Muscle layer of colon (tissue), 2 donors: ENCODE data around the gene EXOSC5.
"Not testable (repeated sequence)": the region's sequence is repeated elsewhere in the genome, so short reads cannot be mapped to it uniquely, and the experiment has no call there.

Source experiments
- H3K27ac ChIP-seq: one replicate; pipeline ENCODE4 v1.7.0; 2013; ENCODE audit warnings: low read depth, mild to moderate bottlenecking, low read length, moderate library complexity
- H3K27me3 ChIP-seq, 2 donors: one replicate each; pipeline ENCODE4 v1.7.0; 2013; ENCODE audit warnings: low read length in 2 of 2, mild to moderate bottlenecking in 2 of 2; ENCODE audit not compliant: insufficient read depth in 2 of 2, control insufficient read depth in 1 of 2
- H3K36me3 ChIP-seq: one replicate; pipeline ENCODE4 v1.7.0; 2013; ENCODE audit warnings: mild to moderate bottlenecking, low read length; ENCODE audit not compliant: insufficient read depth
- H3K4me1 ChIP-seq: one replicate; pipeline ENCODE4 v1.7.0; 2013; ENCODE audit warnings: mild to moderate bottlenecking, low read length; ENCODE audit not compliant: insufficient read depth
- H3K4me3 ChIP-seq, 2 donors: one replicate each; pipeline ENCODE4 v1.7.0; 2013; ENCODE audit warnings: low read length in 2 of 2, low read depth in 1 of 2, mild to moderate bottlenecking in 1 of 2, moderate library complexity in 1 of 2
- H3K9ac ChIP-seq: one replicate; pipeline ENCODE4 v1.7.0; 2013; ENCODE audit warnings: low read length
- H3K9me3 ChIP-seq: one replicate; pipeline ENCODE4 v1.7.0; 2013; ENCODE audit warnings: mild to moderate bottlenecking, low read length
- donor health status: abdominal sarcoma.
- donor health status: Adenocarcinoma of cecum.

EXOSC5 gene

DNA sequence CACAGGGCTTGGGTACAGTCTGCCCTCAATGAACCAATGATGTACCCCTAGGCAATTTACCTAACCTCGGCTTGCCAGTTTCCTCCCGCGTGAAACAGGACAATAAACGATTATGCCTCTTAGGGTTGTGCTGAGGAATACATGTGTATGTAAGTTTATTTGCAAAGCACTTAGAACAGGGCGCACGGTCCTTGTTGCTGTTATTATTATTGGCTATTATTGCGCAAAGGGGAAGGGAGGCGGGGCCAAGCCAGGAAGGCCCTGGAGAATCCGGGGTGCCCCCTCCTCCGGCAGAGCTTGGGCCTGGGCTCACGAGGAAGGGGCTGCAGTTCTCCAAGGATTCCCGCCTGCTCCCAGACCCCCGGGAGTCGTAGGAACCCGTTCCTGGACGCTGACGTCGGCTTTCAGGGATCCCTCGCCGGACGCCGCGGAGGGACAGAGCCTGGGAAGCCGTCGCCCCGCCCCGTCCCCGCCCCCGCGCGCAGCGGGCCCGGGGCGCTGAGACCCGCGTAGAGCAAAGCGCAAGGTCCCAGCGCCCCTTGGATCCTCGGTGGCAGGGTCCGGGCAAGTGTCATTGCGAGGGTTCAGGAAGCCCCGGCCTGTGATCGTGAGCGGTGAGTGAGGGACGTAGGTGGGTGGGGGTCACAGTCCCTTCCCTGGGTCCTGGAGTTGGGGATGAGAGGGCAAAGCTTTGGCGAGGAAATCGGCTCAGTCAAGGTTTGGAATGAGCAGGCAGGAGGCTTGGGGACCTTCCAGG is 20.7 kb downstream of the EXOSC5 start, which contains the start of gene TMEM91:
Gene TMEM91 (plus strand): TSS at position 293 of the 757 bp plus-strand sequence. CDS start 1,777 bp downstream, outside the sequence.
- no peaks in the 10 kb centered on the region for H3K27me3 ChIP-seq
- H3K9ac ChIP-seq, result peak within 1 kb of the TSS; percentile 45
- H3K36me3 ChIP-seq, result no peaks in the 10 kb centered on the region
- peak within 1 kb of the TSS; percentile 57 for H3K27ac ChIP-seq
- no peaks in the 10 kb centered on the region for H3K9me3 ChIP-seq
- peak within 1 kb of the TSS; percentile 57 to 70 for H3K4me3 ChIP-seq
- peaks cover 28% of the 10 kb centered on the region for H3K4me1 ChIP-seq

DNA sequence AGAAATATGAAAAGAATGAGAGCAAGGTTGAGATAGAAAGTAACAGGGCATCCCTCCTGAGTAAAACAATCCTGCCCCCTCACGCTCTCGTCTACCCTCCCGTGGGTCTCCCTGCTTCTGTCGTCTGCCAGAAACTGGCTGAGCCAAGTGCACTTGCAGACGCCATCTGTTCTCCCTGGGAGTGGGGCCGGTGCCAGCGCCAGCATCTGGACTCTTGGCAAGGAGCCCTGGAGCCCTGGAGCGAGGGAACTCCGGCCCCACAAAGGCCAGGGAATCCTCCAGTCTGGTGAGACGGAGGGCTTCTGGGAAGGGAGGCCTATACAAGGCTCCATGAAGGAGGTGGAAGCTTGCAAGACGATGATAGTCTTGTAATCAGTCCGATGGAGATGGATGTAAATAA is 23.2 kb downstream of the EXOSC5 start:
- Histone ChIP-seq H3K27me3 (no peaks in the 10 kb centered on the region), H3K27ac (peak overlapping the region; percentile 32), H3K9me3 (no peaks in the 10 kb centered on the region), H3K9ac (no peak overlapping the region), H3K4me1 (peaks cover 28% of the 10 kb centered on the region), H3K36me3 (no peaks in the 10 kb centered on the region), H3K4me3 (peak overlapping the region in 1 of 2 donors; percentile 14)

GRCh38 chr19:41372501-41372900 is 24.7 kb downstream of the EXOSC5 start:
- H3K27me3 ChIP-seq, result no peaks in the 10 kb centered on the region
- no peak overlapping the region for H3K4me3 ChIP-seq
- no peaks in the 10 kb centered on the region for H3K36me3 ChIP-seq
- H3K27ac ChIP-seq, result no peak overlapping the region
- no peak overlapping the region for H3K9ac ChIP-seq
- H3K4me1 ChIP-seq, result peaks cover 19% of the 10 kb centered on the region
- no peaks in the 10 kb centered on the region for H3K9me3 ChIP-seq

DNA sequence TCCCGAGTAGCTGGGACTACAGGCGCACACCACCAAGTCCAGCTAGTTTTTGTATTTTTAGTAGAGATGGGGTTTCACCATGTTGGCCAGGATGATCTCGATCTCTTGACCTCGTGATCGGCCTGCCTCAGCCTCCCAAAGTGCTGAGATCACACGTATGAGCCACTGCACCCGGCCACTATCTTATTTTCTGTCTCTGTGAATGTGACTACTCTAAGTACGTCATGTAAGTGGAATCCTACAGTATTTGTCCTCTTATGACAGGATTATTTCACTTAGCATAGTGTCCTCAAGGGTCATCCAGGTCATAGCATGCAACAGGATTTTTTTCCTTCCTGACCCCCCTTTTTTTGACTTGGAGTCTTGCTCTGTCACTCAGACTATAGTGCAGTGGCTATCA is 25.6 kb downstream of the EXOSC5 start:
- no peak overlapping the region for H3K4me3 ChIP-seq
- peaks cover 14% of the 10 kb centered on the region for H3K4me1 ChIP-seq
- H3K9me3 ChIP-seq, result no peaks in the 10 kb centered on the region
- H3K9ac ChIP-seq, result no peak overlapping the region
- no peak overlapping the region for H3K27ac ChIP-seq
- no peaks in the 10 kb centered on the region for H3K36me3 ChIP-seq
- H3K27me3 ChIP-seq, result no peaks in the 10 kb centered on the region

- H3K36me3 ChIP-seq, H3K4me3 ChIP-seq, H3K9me3 ChIP-seq, H3K27ac ChIP-seq, H3K9ac ChIP-seq, H3K27me3 ChIP-seq: not testable (repeated sequence)
- peaks cover 14% of the 10 kb centered on the region for H3K4me1 ChIP-seq
These were observed 26.0 kb downstream of the EXOSC5 start for GRCh38 chr19:41371119-41371518.

- Histone ChIP-seq H3K9ac (no peak overlapping the region), H3K36me3 (no peaks in the 10 kb centered on the region), H3K4me1 (peaks cover 14% of the 10 kb centered on the region), H3K27me3 (no peaks in the 10 kb centered on the region), H3K27ac (no peak overlapping the region), H3K9me3 (no peaks in the 10 kb centered on the region), H3K4me3 (no peak overlapping the region)
These were observed 27.4 kb downstream of the EXOSC5 start for GRCh38 chr19:41369769-41370168.

DNA sequence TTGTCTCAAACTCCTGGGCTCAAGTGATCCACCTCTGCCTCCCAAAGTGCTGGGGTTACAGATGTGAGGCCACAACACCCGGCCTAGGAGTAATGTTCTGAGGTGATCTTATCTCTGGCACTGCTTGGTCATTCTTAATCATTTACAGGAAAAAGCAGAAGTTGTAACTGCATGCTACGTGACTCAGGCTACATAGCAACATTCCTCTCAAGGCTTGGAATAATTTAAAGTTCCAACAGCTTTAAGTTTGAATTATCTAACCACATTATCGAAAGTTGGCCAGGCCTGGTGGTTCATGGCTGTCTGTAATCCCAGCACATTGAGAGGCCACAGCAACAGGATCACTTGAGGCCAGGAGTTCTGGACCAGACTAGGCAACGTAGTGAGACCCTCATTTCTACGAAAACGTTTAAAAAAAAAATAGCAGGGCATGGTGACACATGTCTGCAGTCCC is 29.3 kb downstream of the EXOSC5 start:
- H3K4me1 ChIP-seq, result peaks cover 15% of the 10 kb centered on the region
- H3K36me3 ChIP-seq, result no peaks in the 10 kb centered on the region
- no peak overlapping the region for H3K9ac ChIP-seq
- H3K9me3 ChIP-seq, result no peaks in the 10 kb centered on the region
- no peaks in the 10 kb centered on the region for H3K27me3 ChIP-seq
- H3K27ac ChIP-seq, result no peak overlapping the region
- no peak overlapping the region for H3K4me3 ChIP-seq

- H3K27ac ChIP-seq, result no peak overlapping the region
- peaks cover 15% of the 10 kb centered on the region for H3K4me1 ChIP-seq
- no peaks in the 10 kb centered on the region for H3K9me3 ChIP-seq
These were observed 31.1 kb downstream of the EXOSC5 start for GRCh38 chr19:41366089-41366488.

DNA sequence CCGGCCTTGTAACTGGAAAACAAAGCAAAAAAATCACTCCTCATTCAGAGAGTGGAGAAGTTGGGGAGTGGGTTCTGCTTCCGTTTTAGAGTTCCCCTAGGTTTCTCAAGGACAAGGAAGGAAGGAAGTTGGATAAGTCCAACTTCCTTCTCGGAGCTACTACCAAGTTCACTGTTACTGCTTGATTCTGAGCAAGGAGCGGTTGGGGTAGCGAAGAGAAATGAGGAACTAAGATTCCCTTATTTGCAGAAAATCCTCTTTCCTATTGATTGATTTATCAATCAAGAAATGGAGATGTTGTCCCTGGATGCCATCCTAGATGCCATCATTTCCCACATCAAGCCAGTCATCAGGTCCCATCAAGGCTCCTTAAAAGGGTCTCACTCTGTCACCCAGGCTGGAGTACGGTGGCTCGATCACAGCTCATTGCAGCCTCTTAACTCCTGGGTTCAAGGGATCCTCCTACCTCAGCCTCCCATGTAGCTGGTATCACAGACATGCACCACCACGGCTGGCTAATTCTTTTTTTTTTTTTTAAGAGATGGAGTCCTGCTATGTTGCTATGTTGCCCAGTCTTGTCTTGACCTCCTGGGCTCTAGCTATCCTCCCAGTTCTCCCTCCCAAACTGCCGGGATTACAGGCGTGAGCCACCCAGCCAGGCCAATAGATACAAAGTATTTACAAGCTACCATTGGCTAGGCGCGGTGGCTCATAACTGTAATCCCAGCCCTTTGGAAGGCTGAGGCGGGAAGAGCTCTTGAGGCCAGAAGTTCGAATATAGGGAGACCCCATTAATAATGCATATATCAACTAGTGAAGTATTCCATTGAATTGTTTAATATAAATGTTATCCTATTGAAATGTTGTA is 32.4 kb downstream of the EXOSC5 start:
- no peaks in the 10 kb centered on the region for H3K36me3 ChIP-seq
- H3K27me3 ChIP-seq, result no peaks in the 10 kb centered on the region
- H3K9me3 ChIP-seq, result no peaks in the 10 kb centered on the region
- peak overlapping the region; percentile 65 for H3K27ac ChIP-seq
- H3K9ac ChIP-seq, result no peak overlapping the region
- peaks cover 15% of the 10 kb centered on the region for H3K4me1 ChIP-seq
- peak overlapping the region; percentile 30 to 67 for H3K4me3 ChIP-seq

More at GRCh38 chr19:41366089-41366488, 31.1 kb downstream of the EXOSC5 start:
- no peaks in the 10 kb centered on the region for H3K27me3 ChIP-seq
- H3K4me3 ChIP-seq, result no peak overlapping the region
- no peak overlapping the region for H3K9ac ChIP-seq
- H3K36me3 ChIP-seq, result no peaks in the 10 kb centered on the region

GRCh38 chr19:41363753-41364523 is 33.2 kb downstream of the EXOSC5 start, which contains the start of gene B9D2:
B9D2 (minus strand) TSS chr19:41364149; CDS start chr19:41363519, 630 bp downstream.
- H3K4me1 ChIP-seq, result peaks cover 15% of the 10 kb centered on the region
- H3K9me3 ChIP-seq, result no peaks in the 10 kb centered on the region
- H3K27me3 ChIP-seq, result no peaks in the 10 kb centered on the region
- no peaks in the 10 kb centered on the region for H3K36me3 ChIP-seq
- H3K27ac ChIP-seq, result peak within 1 kb of the TSS; percentile 65
- peak within 1 kb of the TSS; percentile 57 for H3K9ac ChIP-seq
- peak within 1 kb of the TSS; percentile 30 to 67 for H3K4me3 ChIP-seq

DNA sequence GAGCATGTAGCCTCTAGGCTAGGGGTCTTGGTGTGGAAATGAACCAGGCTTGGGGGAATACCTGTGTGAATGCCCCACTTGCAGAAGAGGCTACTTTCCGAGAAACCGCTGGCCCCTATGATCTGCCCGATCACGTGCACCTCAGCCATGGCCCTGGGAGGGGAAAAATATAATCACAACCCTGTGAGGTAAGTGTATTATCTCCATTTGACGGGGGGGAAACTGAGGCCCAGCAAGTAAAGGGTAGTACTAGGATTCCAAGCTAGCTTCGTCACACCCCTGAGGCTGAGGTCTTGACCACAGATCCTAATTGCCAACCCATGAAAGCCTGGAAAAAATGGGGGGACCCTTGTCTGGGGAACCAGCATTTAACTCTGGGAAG is 33.8 kb downstream of the EXOSC5 start:
- Histone ChIP-seq H3K27ac (peak overlapping the region; percentile 65), H3K4me3 (peak overlapping the region in 1 of 2 donors; percentile 67), H3K4me1 (peaks cover 15% of the 10 kb centered on the region), H3K27me3 (no peaks in the 10 kb centered on the region), H3K9me3 (no peaks in the 10 kb centered on the region), H3K9ac (peak overlapping the region; percentile 57), H3K36me3 (no peaks in the 10 kb centered on the region)
